GM12891 (cell line): Measurements from ENCODE around the gene SMAD2.

Experiments
- POLR2A ChIP-seq: IDR thresholded peaks from 2 replicates; pipeline ENCODE4 v1.6.1; 2011; ENCODE audit warnings: low read depth, low read length, control low read depth
- POLR2AphosphoS5 ChIP-seq: IDR thresholded peaks from 2 replicates; pipeline ENCODE4 v1.6.1; 2011; ENCODE audit warnings: low read depth, low read length, control low read depth
- POU2F2 ChIP-seq: IDR thresholded peaks from 2 replicates; pipeline ENCODE4 v1.6.1; 2011; ENCODE audit warnings: low read depth, mild to moderate bottlenecking, control low read depth, low read length, moderate library complexity
- SPI1 ChIP-seq: IDR thresholded peaks from 2 replicates; pipeline ENCODE4 v1.6.1; 2011; ENCODE audit warnings: low read depth, low read length, control low read depth
- TAF1 ChIP-seq: IDR thresholded peaks from 2 replicates; pipeline ENCODE4 v1.6.1; 2011; ENCODE audit warnings: low read depth, low read length, control low read depth

DNA sequence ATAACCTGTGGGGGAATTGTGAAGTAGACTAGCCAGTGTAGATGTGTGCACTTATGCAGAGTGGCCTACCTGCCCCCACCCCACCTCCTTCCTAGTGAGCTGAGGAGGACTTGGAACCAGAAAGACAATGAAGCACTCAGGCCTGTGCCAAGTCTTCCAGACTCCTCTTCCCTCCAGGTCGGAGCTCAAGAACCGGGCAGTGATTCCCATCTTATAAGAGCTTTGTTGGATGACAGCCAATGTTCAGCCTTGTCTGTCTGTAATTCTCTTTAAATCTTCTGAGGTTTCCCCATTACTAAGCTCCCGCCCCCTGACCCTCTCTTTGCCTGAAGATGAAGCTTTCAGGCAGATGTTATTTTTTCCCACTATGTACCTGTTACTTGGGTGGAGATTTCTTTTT lies 121.0 kb downstream of the SMAD2 start:
- no peak for TF ChIP-seq POLR2A
- TF ChIP-seq TAF1, result no peak
- no peak for TF ChIP-seq POLR2AphosphoS5
- TF ChIP-seq SPI1, result no peak
- TF ChIP-seq POU2F2, result no peak
